HCT116 (cell line): Measurements from ENCODE around the gene PDE6C.

Experiments
- CEBPB ChIP-seq: IDR thresholded peaks from 2 replicates; pipeline ENCODE4 v1.6.1; 2012; ENCODE audit warnings: low read depth
- CTCF ChIP-seq, 3 experiments: fragments of 200-600 bp in 1 of 3; sonication (generic) in 1 of 3; IDR thresholded peaks in 2 of 3; conservative IDR thresholded peaks in 1 of 3; 2 replicates each; pipeline ENCODE4 v1.5.1; 2012 to 2017; ENCODE audit warnings: low read depth in 2 of 3, low read length in 2 of 3, antibody characterized with exemption in 1 of 3, borderline replicate concordance in 1 of 3, control low read depth in 1 of 3, mild to moderate bottlenecking in 1 of 3, mixed read lengths in 1 of 3, mixed run types in 1 of 3, moderate library complexity in 1 of 3; ENCODE audit not compliant: insufficient read depth in 1 of 3
- EGR1 ChIP-seq: IDR thresholded peaks from 2 replicates; pipeline ENCODE4 v1.6.1; 2012; ENCODE audit warnings: low read depth
- EZH2 ChIP-seq: fragments of 200-600 bp; sonication (generic); IDR thresholded peaks from 2 replicates; pipeline ENCODE4 v1.6.1; 2017; ENCODE audit warnings: antibody characterized with exemption, mixed run types
- EZH2phosphoT487 ChIP-seq: fragments of 200-600 bp; IDR thresholded peaks from 2 replicates; pipeline ENCODE4 v1.6.1; 2018; ENCODE audit warnings: antibody characterized with exemption, borderline replicate concordance
- POLR2A ChIP-seq: IDR thresholded peaks from 2 replicates; pipeline ENCODE4 v1.7.0; 2011; ENCODE audit warnings: borderline replicate concordance; ENCODE audit not compliant: insufficient read depth, insufficient read length; ENCODE audit errors: extremely low read depth
- REST ChIP-seq: IDR thresholded peaks from 2 replicates; pipeline ENCODE4 v1.6.1; 2012; ENCODE audit warnings: low read depth

GRCh38 chr10:93598157-93598556 is 14.2 kb upstream of the PDE6C start:
- TF ChIP-seq REST = no peak
- no peak for TF ChIP-seq POLR2A
- TF ChIP-seq EZH2 = no peak
- TF ChIP-seq CEBPB = no peak
- no peak for TF ChIP-seq CTCF (IDR thresholded peaks at IDR 0.05 in 2 of 3, conservative IDR thresholded peaks at IDR 0.05 in 1 of 3; ENCODE audit: borderline replicate concordance in 1 of 3, insufficient read depth in 1 of 3, low read depth in 2 of 3, low read length in 2 of 3)
- no peak for TF ChIP-seq EZH2phosphoT487
- TF ChIP-seq EGR1 = no peak
